Panc1 (cell line): ENCODE measurements around the gene ACOT4.
"Not testable (repeated sequence)": the region's sequence is repeated elsewhere in the genome, so short reads cannot be mapped to it uniquely, and the experiment has no call there.

Experiments
- CTCF ChIP-seq: fragments of 450-650 bp; IDR thresholded peaks from 2 replicates; pipeline ENCODE4 v1.5.1; 2017; ENCODE audit warnings: mild to moderate bottlenecking
- POLR2AphosphoS5 ChIP-seq: IDR thresholded peaks from 2 replicates; pipeline ENCODE4 v1.6.1; 2012; ENCODE audit warnings: mild to moderate bottlenecking, low read depth, low read length, moderate library complexity
- REST ChIP-seq, 2 experiments: IDR thresholded peaks; 2 replicates each; pipeline ENCODE4 v1.6.1; 2011 to 2012; ENCODE audit warnings: low read depth in 2 of 2, control low read depth in 1 of 2, low read length in 1 of 2, mild to moderate bottlenecking in 1 of 2, moderate library complexity in 1 of 2; ENCODE audit not compliant: insufficient read depth in 1 of 2
- SIN3A ChIP-seq: IDR thresholded peaks from 2 replicates; pipeline ENCODE4 v1.6.1; 2012; ENCODE audit warnings: low read depth, mild to moderate bottlenecking, low read length, moderate library complexity, borderline replicate concordance; ENCODE audit not compliant: insufficient read depth
- TCF7L2 ChIP-seq: IDR thresholded peaks from 2 replicates; pipeline ENCODE4 v1.6.1; 2011; ENCODE audit warnings: mild to moderate bottlenecking, low read depth, low read length, inconsistent platforms

GRCh38 chr14:73569185-73569958, 22.3 kb upstream of the ACOT4 start, which contains the start of gene ACOT2:
- TF ChIP-seq CTCF; SIN3A; REST (IDR thresholded peaks at IDR 0.05; ENCODE audit: insufficient read depth in 1 of 2, low read depth in 2 of 2, low read length in 1 of 2); TCF7L2: not testable (repeated sequence)
- peak; percentile 31; the same call in 1 of the 2 replicates for TF ChIP-seq POLR2AphosphoS5
